Panc1 (cell line): Measurements from ENCODE around the gene MS4A18.

ENCODE experiments used
- POLR2AphosphoS5 ChIP-seq: IDR thresholded peaks from 2 replicates; pipeline ENCODE4 v1.6.1; 2012; ENCODE audit warnings: mild to moderate bottlenecking, low read depth, low read length, moderate library complexity
- SIN3A ChIP-seq: IDR thresholded peaks from 2 replicates; pipeline ENCODE4 v1.6.1; 2012; ENCODE audit warnings: low read depth, mild to moderate bottlenecking, low read length, moderate library complexity, borderline replicate concordance; ENCODE audit not compliant: insufficient read depth
- TF ChIP-seq, protein P1 (sequence below): fragments of 450-650 bp; IDR thresholded peaks from 2 replicates; pipeline ENCODE4 v1.5.1; 2017; ENCODE audit warnings: mild to moderate bottlenecking

DNA sequence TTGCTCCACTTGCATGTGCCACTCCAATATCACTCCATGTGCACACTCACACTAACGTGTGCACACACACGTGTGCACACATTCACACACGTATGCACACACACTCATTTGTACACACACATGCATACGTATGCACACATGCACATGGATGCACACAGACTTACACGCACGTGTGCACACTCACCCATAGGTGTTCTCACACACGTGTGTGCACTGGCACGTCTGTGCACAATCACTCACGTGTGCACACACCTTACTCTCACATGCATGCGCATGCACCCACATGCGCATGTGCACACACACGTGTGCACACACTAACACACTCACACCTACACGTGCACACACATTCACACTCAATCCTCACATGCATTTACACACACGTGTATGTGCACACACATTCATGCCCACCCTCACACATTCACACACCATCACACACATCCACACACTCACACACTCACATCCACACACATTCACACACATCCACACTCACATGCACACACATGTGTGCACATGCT lies 22.9 kb downstream of the MS4A18 start:
- TF ChIP-seq, protein P1, sequence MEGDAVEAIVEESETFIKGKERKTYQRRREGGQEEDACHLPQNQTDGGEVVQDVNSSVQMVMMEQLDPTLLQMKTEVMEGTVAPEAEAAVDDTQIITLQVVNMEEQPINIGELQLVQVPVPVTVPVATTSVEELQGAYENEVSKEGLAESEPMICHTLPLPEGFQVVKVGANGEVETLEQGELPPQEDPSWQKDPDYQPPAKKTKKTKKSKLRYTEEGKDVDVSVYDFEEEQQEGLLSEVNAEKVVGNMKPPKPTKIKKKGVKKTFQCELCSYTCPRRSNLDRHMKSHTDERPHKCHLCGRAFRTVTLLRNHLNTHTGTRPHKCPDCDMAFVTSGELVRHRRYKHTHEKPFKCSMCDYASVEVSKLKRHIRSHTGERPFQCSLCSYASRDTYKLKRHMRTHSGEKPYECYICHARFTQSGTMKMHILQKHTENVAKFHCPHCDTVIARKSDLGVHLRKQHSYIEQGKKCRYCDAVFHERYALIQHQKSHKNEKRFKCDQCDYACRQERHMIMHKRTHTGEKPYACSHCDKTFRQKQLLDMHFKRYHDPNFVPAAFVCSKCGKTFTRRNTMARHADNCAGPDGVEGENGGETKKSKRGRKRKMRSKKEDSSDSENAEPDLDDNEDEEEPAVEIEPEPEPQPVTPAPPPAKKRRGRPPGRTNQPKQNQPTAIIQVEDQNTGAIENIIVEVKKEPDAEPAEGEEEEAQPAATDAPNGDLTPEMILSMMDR = no peak
- no peak for TF ChIP-seq SIN3A
- TF ChIP-seq POLR2AphosphoS5 = no peak
